GM20000 (cell line): ENCODE results near the gene SLC7A9.

Source experiments
- DNase-seq: peaks from one replicate; pipeline ENCODE4 v3.0.0; 2012; ENCODE audit warnings: low spot score
- CTCF ChIP-seq: IDR thresholded peaks from 2 replicates; pipeline ENCODE4 v1.5.1; 2012; ENCODE audit warnings: mild to moderate bottlenecking, control low read depth; ENCODE audit errors: extremely low read depth, missing control alignments

SLC7A9 gene

GRCh38 chr19:32809754-32810153 lies 59.8 kb downstream of the SLC7A9 start:
- no peak for DNase-seq
- no peak for TF ChIP-seq CTCF

- TF ChIP-seq CTCF: no peak
- DNase-seq: no peak
These were observed 60.3 kb downstream of the SLC7A9 start for GRCh38 chr19:32809254-32809653.

GRCh38 chr19:32808236-32808635 lies 61.3 kb downstream of the SLC7A9 start:
- no peak for DNase-seq
- no peak for TF ChIP-seq CTCF

- no peak for TF ChIP-seq CTCF
- DNase-seq: no peak
These were observed 66.7 kb downstream of the SLC7A9 start for GRCh38 chr19:32802840-32803239.

GRCh38 chr19:32800754-32801153 lies 68.8 kb downstream of the SLC7A9 start:
- no peak for DNase-seq
- TF ChIP-seq CTCF: no peak

- no peak for TF ChIP-seq CTCF
- DNase-seq: no peak
These were observed 69.4 kb downstream of the SLC7A9 start for GRCh38 chr19:32800191-32800590.

- no peak for DNase-seq
- TF ChIP-seq CTCF: no peak
These were observed 71.4 kb downstream of the SLC7A9 start for GRCh38 chr19:32798201-32798600.
